HepG2 (cell line): ENCODE data around the gene TUBA4B. TPM values are rescaled to one million over a fixed set of nuclear protein-coding genes. Genes with fewer than 3 reads are reported as not detected.

Experiments
- AFF4 ChIP-seq: sonication (generic); formaldehyde crosslinking; IDR thresholded peaks from 2 replicates; pipeline ENCODE4 v1.4.0; 2020; ENCODE audit warnings: missing genetic modification reagents
- ATAD3A ChIP-seq: sonication (generic); formaldehyde crosslinking; IDR thresholded peaks from 2 replicates; pipeline ENCODE4 v1.4.0; 2020; ENCODE audit warnings: missing genetic modification reagents
- ATRX ChIP-seq: sonication (generic); formaldehyde crosslinking; IDR thresholded peaks from 2 replicates; pipeline ENCODE4 v1.4.0; 2020; ENCODE audit warnings: missing genetic modification reagents, borderline replicate concordance
- GLMP ChIP-seq: sonication (generic); formaldehyde crosslinking; IDR thresholded peaks from 2 replicates; pipeline ENCODE4 v1.9.0; 2021; ENCODE audit warnings: missing genetic modification reagents, mild to moderate bottlenecking, borderline replicate concordance
- GPBP1L1 ChIP-seq: sonication (generic); formaldehyde crosslinking; IDR thresholded peaks from 2 replicates; pipeline ENCODE4 v1.5.0; 2020; ENCODE audit warnings: mild to moderate bottlenecking, missing genetic modification reagents
- HMGXB3 ChIP-seq: sonication (generic); formaldehyde crosslinking; IDR thresholded peaks from 2 replicates; pipeline ENCODE4 v1.4.0; 2020; ENCODE audit warnings: missing genetic modification reagents, borderline replicate concordance
- KLF13 ChIP-seq: sonication (generic); formaldehyde crosslinking; IDR thresholded peaks from 2 replicates; pipeline ENCODE4 v1.4.0; 2020; ENCODE audit warnings: mild to moderate bottlenecking, missing genetic modification reagents
- PAWR ChIP-seq: sonication (generic); formaldehyde crosslinking; IDR thresholded peaks from 2 replicates; pipeline ENCODE4 v1.4.0; 2020; ENCODE audit warnings: missing genetic modification reagents, mild to moderate bottlenecking, borderline replicate concordance
- PHB2 ChIP-seq: fragments of 450-650 bp; IDR thresholded peaks from 2 replicates; pipeline ENCODE4 v1.6.1; 2018; ENCODE audit not compliant: partially characterized antibody
- SP1 ChIP-seq, 2 experiments: fragments of 450-650 bp in 1 of 2; sonication (generic) in 1 of 2; formaldehyde crosslinking in 1 of 2; IDR thresholded peaks; 2 replicates each; pipeline versions ENCODE4 v1.4.0 to v1.6.1; 2016 to 2020; ENCODE audit warnings: missing genetic modification reagents in 1 of 2
- SSRP1 ChIP-seq: IDR thresholded peaks from 2 replicates; pipeline ENCODE4 v1.6.1; 2016; ENCODE audit warnings: control low read depth
- TBX3 ChIP-seq: fragments of 450-650 bp; IDR thresholded peaks from 2 replicates; pipeline ENCODE4 v1.6.1; 2017; ENCODE audit warnings: antibody characterized with exemption, mild to moderate bottlenecking, inconsistent platforms, borderline replicate concordance
- ZMAT3 ChIP-seq: sonication (generic); formaldehyde crosslinking; conservative IDR thresholded peaks from 2 replicates; pipeline ENCODE4 v1.7.0; 2021; ENCODE audit warnings: missing genetic modification reagents
- ZMAT5 ChIP-seq: sonication (generic); formaldehyde crosslinking; IDR thresholded peaks from 2 replicates; pipeline ENCODE4 v1.5.0; 2020; ENCODE audit warnings: mild to moderate bottlenecking, low read depth, missing genetic modification reagents, borderline replicate concordance
- ZNF160 ChIP-seq: sonication (generic); formaldehyde crosslinking; IDR thresholded peaks from 2 replicates; pipeline ENCODE4 v1.8.0; 2022; ENCODE audit warnings: mild to moderate bottlenecking, inconsistent platforms, missing genetic modification reagents
- ZNF235 ChIP-seq: sonication (generic); formaldehyde crosslinking; IDR thresholded peaks from 2 replicates; pipeline ENCODE4 v1.8.1; 2023; ENCODE audit warnings: mild to moderate bottlenecking, missing genetic modification reagents, borderline replicate concordance
- ZNF264 ChIP-seq: sonication (generic); formaldehyde crosslinking; IDR thresholded peaks from 2 replicates; pipeline ENCODE4 v1.4.0; 2020; ENCODE audit warnings: missing genetic modification reagents
- ZNF781 ChIP-seq: sonication (generic); formaldehyde crosslinking; IDR thresholded peaks from 2 replicates; pipeline ENCODE4 v1.5.1; 2020; ENCODE audit warnings: borderline replicate concordance, mild to moderate bottlenecking, missing genetic modification reagents; ENCODE audit errors: not compliant biosample characterization
- polyA plus RNA-seq, 8 experiments: library from polyadenylated mRNA; depleted of rRNA in 3 of 8; stranded (reverse) in 7 of 8; unstranded in 1 of 8; fragments of >200 nt; fragmentation: Illumina TruSeq in 4 of 8; extraction: Trizol in 4 of 8; gene quantifications; 2 replicates each; pipeline versions ENCODE4 v1.2.1 to v1.2.3, GENCODE V29; 2011 to 2016; ENCODE audit warnings: low read depth in 4 of 8, missing spikeins in 1 of 8, mixed read lengths in 1 of 8; ENCODE audit not compliant: insufficient read depth in 1 of 8
- total RNA-seq, 5 experiments: library from RNA; depleted of rRNA; stranded (reverse); fragments of >200 nt; fragmentation: Illumina TruSeq; extraction: Trizol; gene quantifications; 2 replicates each; pipeline ENCODE4 v1.2.3, GENCODE V29; 2016; ENCODE audit warnings: low read depth in 1 of 5

Gene TUBA4B
- total and polyA plus RNA-seq, 2 of the 13 experiments (the other 11 are each of a cell fraction or from before 2014, with no cell fraction given) = 0.18 to 0.22 TPM

GRCh38 chr2:219207134-219207883 is 45.7 kb upstream of the TUBA4B start (continued):
- TF ChIP-seq ZNF160 (CRISPR knock-in tag) (no peak), ZMAT5 (CRISPR knock-in tag) (no peak), HMGXB3 (CRISPR knock-in tag) (no peak; the same call in 1 of the 2 replicates), GPBP1L1 (CRISPR knock-in tag) (no peak), ATAD3A (CRISPR knock-in tag) (no peak), TBX3 (no peak), ZMAT3 (CRISPR knock-in tag) (0 out of 2 replicates have a peak, but pooled peaks have one; percentile 30), AFF4 (CRISPR knock-in tag) (no peak; the same call in 1 of the 2 replicates), ATRX (CRISPR knock-in tag) (no peak), SP1 (IDR thresholded peaks at IDR 0.05) (no peak), SP1 (CRISPR knock-in tag; IDR thresholded peaks at IDR 0.05) (peak; percentile 54), GLMP (no peak), ZNF264 (CRISPR knock-in tag) (no peak), ZNF781 (CRISPR knock-in tag) (peak; percentile 49), SSRP1 (CRISPR knock-in tag) (peak; percentile 97), PAWR (CRISPR knock-in tag) (no peak), ZNF235 (CRISPR knock-in tag) (no peak), KLF13 (no peak), PHB2 (no peak)
